Muscle layer of colon (tissue), 2 donors: ENCODE measurements around the gene POR.

ENCODE experiments used
- H3K27ac ChIP-seq: one replicate; pipeline ENCODE4 v1.7.0; 2013; ENCODE audit warnings: low read depth, mild to moderate bottlenecking, low read length, moderate library complexity
- H3K27me3 ChIP-seq, 2 donors: one replicate each; pipeline ENCODE4 v1.7.0; 2013; ENCODE audit warnings: low read length in 2 of 2, mild to moderate bottlenecking in 2 of 2; ENCODE audit not compliant: insufficient read depth in 2 of 2, control insufficient read depth in 1 of 2
- H3K36me3 ChIP-seq: one replicate; pipeline ENCODE4 v1.7.0; 2013; ENCODE audit warnings: mild to moderate bottlenecking, low read length; ENCODE audit not compliant: insufficient read depth
- H3K4me1 ChIP-seq: one replicate; pipeline ENCODE4 v1.7.0; 2013; ENCODE audit warnings: mild to moderate bottlenecking, low read length; ENCODE audit not compliant: insufficient read depth
- H3K4me3 ChIP-seq, 2 donors: one replicate each; pipeline ENCODE4 v1.7.0; 2013; ENCODE audit warnings: low read length in 2 of 2, low read depth in 1 of 2, mild to moderate bottlenecking in 1 of 2, moderate library complexity in 1 of 2
- H3K9ac ChIP-seq: one replicate; pipeline ENCODE4 v1.7.0; 2013; ENCODE audit warnings: low read length
- H3K9me3 ChIP-seq: one replicate; pipeline ENCODE4 v1.7.0; 2013; ENCODE audit warnings: mild to moderate bottlenecking, low read length
- donor health status: abdominal sarcoma.
- donor health status: Adenocarcinoma of cecum.

Gene POR

GRCh38 chr7:75946207-75946855, 31.4 kb downstream of the POR start:
- H3K9ac ChIP-seq, result no peak overlapping the region
- H3K9me3 ChIP-seq, result no peaks in the 10 kb centered on the region
- H3K27me3 ChIP-seq, result no peaks in the 10 kb centered on the region
- no peaks in the 10 kb centered on the region for H3K4me1 ChIP-seq
- no peak overlapping the region for H3K4me3 ChIP-seq
- no peak overlapping the region for H3K27ac ChIP-seq
- H3K36me3 ChIP-seq, result no peaks in the 10 kb centered on the region

- Histone ChIP-seq H3K9ac (no peak overlapping the region), H3K9me3 (no peaks in the 10 kb centered on the region), H3K27me3 (no peaks in the 10 kb centered on the region), H3K4me1 (no peaks in the 10 kb centered on the region), H3K27ac (no peak overlapping the region), H3K36me3 (no peaks in the 10 kb centered on the region), H3K4me3 (no peak overlapping the region)
These were observed 33.2 kb downstream of the POR start for GRCh38 chr7:75948179-75948578.

GRCh38 chr7:75950111-75950681, 35.2 kb downstream of the POR start:
- H3K36me3 ChIP-seq, result peaks cover 5% of the 10 kb centered on the region
- H3K9ac ChIP-seq, result no peak overlapping the region
- no peak overlapping the region for H3K4me3 ChIP-seq
- no peak overlapping the region for H3K27ac ChIP-seq
- no peaks in the 10 kb centered on the region for H3K27me3 ChIP-seq
- H3K4me1 ChIP-seq, result no peaks in the 10 kb centered on the region
- H3K9me3 ChIP-seq, result no peaks in the 10 kb centered on the region

- H3K9ac ChIP-seq, result no peak overlapping the region
- no peak overlapping the region for H3K27ac ChIP-seq
- no peaks in the 10 kb centered on the region for H3K4me1 ChIP-seq
- H3K36me3 ChIP-seq, result peaks cover 18% of the 10 kb centered on the region
- H3K4me3 ChIP-seq, result no peak overlapping the region
- no peaks in the 10 kb centered on the region for H3K9me3 ChIP-seq
- no peaks in the 10 kb centered on the region for H3K27me3 ChIP-seq
These were observed 36.6 kb downstream of the POR start for GRCh38 chr7:75951506-75951905.

GRCh38 chr7:75953431-75953830, 38.5 kb downstream of the POR start:
- no peak overlapping the region for H3K4me3 ChIP-seq

GRCh38 chr7:75953931-75954330, 39.0 kb downstream of the POR start:
- Histone ChIP-seq H3K9me3 (no peaks in the 10 kb centered on the region), H3K4me3 (no peak overlapping the region), H3K27ac (no peak overlapping the region), H3K9ac (no peak overlapping the region), H3K4me1 (no peaks in the 10 kb centered on the region), H3K27me3 (no peaks in the 10 kb centered on the region), H3K36me3 (peaks cover 32% of the 10 kb centered on the region)

More at GRCh38 chr7:75953431-75953830, 38.5 kb downstream of the POR start:
- no peaks in the 10 kb centered on the region for H3K4me1 ChIP-seq
- H3K9me3 ChIP-seq, result no peaks in the 10 kb centered on the region
- peaks cover 29% of the 10 kb centered on the region for H3K36me3 ChIP-seq
- H3K9ac ChIP-seq, result no peak overlapping the region
- no peak overlapping the region for H3K27ac ChIP-seq
- H3K27me3 ChIP-seq, result no peaks in the 10 kb centered on the region

- no peak overlapping the region for H3K27ac ChIP-seq
- peaks cover 32% of the 10 kb centered on the region for H3K36me3 ChIP-seq
- no peaks in the 10 kb centered on the region for H3K27me3 ChIP-seq
- no peaks in the 10 kb centered on the region for H3K4me1 ChIP-seq
- H3K9me3 ChIP-seq, result no peaks in the 10 kb centered on the region
- no peak overlapping the region for H3K9ac ChIP-seq
- no peak overlapping the region for H3K4me3 ChIP-seq
These were observed 40.5 kb downstream of the POR start for GRCh38 chr7:75955331-75955955.

GRCh38 chr7:75957021-75957736, 42.2 kb downstream of the POR start:
- Histone ChIP-seq H3K9ac (no peak overlapping the region), H3K4me3 (no peak overlapping the region), H3K27ac (no peak overlapping the region), H3K36me3 (peaks cover 32% of the 10 kb centered on the region), H3K27me3 (no peaks in the 10 kb centered on the region), H3K9me3 (no peaks in the 10 kb centered on the region), H3K4me1 (no peaks in the 10 kb centered on the region)

GRCh38 chr7:75958802-75959543, 44.0 kb downstream of the POR start:
- Histone ChIP-seq H3K4me1 (no peaks in the 10 kb centered on the region), H3K9ac (no peak overlapping the region), H3K27me3 (no peaks in the 10 kb centered on the region), H3K9me3 (no peaks in the 10 kb centered on the region), H3K4me3 (no peak overlapping the region), H3K36me3 (peaks cover 32% of the 10 kb centered on the region), H3K27ac (no peak overlapping the region)

- Histone ChIP-seq H3K27ac (no peak overlapping the region), H3K36me3 (peaks cover 25% of the 10 kb centered on the region), H3K9ac (no peak overlapping the region), H3K27me3 (no peaks in the 10 kb centered on the region), H3K4me3 (no peak overlapping the region), H3K9me3 (no peaks in the 10 kb centered on the region), H3K4me1 (peaks cover 2% of the 10 kb centered on the region)
These were observed 45.4 kb downstream of the POR start for GRCh38 chr7:75960372-75960771.

- H3K27ac ChIP-seq, result no peak overlapping the region
These were observed 46.3 kb downstream of the POR start for GRCh38 chr7:75961218-75961617.

More at GRCh38 chr7:75961218-75961617, 46.3 kb downstream of the POR start:
- H3K9me3 ChIP-seq, result no peaks in the 10 kb centered on the region
- no peaks in the 10 kb centered on the region for H3K27me3 ChIP-seq
- peaks cover 11% of the 10 kb centered on the region for H3K4me1 ChIP-seq
- peaks cover 17% of the 10 kb centered on the region for H3K36me3 ChIP-seq
- no peak overlapping the region for H3K9ac ChIP-seq
- no peak overlapping the region for H3K4me3 ChIP-seq
